GM18520 (cell line): ENCODE measurements around the gene NDEL1.

Experiments used
- ATAC-seq: cut with Tn5 transposase; IDR thresholded peaks from one replicate; pipeline ENCODE4 v1.9.1; 2021; ENCODE audit not compliant: unreplicated experiment

NDEL1 gene

DNA sequence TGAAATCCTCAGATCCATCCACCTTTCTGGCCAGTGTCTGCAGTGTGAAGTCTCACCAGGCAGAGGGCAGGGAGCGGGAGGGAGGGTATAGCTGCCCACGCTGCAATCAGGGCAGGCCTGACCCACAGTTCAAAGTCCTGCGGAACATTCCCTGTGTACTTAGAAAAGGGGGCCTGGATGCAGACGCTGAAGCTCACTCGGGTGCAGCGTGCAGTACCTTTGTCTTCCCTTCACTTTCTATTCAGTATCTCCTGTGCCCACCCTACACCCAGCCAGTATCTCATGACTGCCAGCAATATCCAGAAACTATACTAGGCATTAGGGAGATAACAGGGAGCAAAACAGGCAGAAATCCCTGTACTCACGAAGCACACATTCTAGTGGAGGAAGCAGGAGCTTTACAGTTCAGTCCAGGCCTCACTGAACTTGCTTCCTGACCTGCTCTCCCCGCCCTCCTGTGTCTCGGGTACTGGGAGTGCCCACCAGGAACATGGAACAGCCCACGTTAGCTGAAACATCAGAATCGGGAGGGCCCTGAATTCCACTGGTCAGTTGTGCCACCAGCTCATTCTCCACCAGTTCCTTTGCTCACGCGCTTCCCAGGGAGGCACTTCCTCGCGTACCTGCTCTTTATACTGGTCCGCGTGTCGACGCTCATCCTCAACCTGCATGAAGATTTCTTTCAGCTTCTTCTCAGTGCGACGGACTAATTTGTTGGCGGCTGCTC lies 42.2 kb downstream of the NDEL1 start:
- ATAC-seq, result no peak

DNA sequence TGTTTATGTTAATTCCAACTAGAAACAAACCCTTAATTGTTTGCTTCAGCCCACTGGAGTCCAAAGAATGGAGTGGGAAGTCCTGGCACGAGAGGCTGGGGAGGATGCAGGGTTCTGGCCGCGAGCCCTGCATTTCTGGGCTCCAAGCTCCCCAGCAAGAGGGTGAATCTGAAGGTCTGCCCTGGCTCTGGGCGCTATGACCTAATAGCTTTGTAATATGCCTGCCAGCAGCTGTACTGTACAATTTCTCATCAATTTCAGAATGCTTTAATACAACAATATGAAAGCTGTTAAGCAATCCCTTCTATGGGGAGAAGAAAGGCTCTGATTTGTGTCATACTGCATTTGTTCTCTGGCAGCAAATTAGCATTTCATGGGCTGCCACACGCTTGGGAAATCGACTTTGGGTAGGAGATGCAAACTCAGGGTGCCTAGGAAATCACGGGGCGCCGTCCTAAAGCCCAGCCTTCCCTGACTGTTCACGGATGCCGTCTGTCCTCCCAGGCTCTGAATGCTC lies 43.8 kb downstream of the NDEL1 start:
- no peak for ATAC-seq

DNA sequence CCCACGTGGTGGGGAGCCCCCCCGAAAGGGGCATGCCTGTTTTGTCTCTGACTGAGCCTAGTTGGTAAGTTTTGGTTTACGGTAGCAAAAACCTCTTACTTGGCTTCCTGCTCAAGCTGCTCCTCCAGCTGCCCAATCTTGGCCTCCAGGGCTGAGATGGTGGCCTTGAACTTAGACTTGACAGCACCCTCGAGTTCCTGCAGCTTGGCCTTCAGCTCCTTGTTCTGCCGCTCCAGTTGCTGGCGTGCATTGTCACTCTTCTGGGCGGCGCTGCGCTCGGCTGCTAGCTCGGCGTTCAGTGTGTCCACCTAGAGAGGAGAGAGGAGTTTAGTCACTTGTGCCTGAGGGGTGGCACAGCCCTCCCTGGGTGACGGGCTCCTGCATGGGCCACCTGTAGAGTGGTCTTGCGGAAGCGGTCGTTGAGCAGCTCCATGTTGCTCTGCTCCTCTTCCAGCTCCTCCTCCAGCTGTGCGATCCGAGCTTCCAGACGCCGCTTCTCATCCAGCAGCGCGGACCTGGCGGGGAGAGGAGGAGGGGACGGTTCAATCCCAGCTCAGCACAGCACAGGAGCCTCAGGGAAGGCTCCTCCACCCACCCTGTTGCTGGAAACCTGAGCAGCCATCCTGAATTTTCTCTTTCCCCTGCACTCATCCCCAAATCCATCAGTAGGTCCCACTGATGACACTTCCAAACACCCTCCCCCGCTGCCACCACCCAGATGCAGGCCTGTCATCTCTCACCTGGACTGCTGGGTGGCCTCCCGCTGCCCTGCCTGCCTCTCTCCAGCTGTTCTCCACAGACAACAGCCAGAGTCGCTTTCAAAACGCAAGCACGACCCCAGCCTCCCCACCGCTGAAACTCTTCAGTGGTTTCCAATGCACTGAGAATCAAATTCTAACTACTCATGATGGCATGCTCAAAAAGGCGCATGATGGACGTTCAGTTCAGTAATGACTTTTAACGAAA lies 44.6 kb downstream of the NDEL1 start:
- no peak for ATAC-seq

DNA sequence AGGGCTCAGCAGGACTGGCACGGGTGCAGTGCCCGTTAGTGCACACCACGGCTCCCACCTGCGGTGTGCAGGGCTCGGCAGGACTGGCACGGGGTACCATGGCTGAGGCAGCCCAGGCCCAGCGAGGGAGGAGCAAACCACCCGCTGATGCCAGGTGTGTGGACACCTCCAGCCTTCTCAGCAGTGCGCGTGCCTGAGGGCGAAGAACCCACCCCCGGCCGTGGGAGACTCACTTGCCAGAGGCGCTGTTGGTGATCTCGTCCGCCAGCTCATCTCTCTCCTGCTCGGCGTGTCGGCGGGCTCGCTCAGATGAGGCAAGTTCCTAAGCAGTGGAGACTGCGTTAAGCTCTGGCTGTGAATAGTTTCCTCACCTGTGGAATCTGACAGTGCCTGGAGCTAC lies 45.4 kb downstream of the NDEL1 start:
- no peak for ATAC-seq

DNA sequence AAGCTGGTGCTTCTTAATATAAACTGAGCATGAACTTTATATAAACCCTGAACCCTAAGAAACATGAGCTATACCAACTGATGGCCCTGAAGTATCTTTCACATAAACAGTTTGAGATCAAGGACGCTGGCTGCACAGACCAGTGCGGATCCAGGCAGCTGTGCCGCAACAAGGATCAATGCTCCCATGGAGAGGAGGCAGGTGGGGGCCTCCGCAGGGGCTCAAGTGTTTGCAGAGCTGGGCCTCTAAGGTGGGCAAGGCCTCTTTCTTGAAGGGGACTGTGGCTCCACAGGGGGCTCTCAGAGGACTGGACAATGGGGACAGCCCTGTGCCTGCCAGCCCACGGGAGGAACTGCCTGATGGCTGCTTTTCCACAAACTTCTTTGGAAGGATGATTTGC lies 46.0 kb downstream of the NDEL1 start:
- ATAC-seq, result no peak

DNA sequence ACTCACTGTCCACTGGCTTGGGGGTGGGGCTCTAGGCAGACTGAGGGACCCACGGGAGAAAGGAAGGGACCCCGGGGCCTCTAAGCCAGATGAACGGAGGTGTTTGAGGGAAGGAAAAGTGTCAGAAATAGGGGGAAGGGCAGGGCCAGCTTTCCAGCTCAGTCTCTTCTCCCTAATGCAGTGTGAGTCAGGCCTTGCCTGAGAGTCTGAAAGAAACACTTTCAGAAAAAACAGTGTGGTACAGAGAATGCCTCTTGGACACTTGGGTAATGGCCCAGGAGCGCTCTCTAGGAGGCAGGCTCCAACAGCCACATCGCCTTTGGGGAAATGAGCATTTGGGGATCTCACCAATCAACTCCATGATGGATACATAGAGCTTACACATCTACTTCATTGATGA lies 46.9 kb downstream of the NDEL1 start:
- ATAC-seq, result no peak

DNA sequence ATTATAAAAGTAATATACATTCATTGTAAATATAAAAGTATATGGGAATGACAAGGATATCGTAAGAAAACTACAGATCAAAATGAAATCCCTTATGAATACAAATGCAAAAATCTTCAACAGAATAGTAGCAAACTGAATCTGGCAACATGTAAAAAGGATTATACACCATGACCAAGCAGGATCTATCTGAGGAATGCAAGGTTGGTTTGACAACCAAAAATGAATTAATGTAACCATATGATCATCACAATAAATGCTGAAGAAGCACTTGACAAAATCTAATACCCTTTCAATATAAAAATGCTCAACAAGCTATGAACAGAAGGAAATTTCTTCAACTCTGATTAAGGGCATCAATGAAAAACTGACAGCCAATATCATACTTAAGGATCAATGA lies 48.8 kb downstream of the NDEL1 start:
- no peak for ATAC-seq

DNA sequence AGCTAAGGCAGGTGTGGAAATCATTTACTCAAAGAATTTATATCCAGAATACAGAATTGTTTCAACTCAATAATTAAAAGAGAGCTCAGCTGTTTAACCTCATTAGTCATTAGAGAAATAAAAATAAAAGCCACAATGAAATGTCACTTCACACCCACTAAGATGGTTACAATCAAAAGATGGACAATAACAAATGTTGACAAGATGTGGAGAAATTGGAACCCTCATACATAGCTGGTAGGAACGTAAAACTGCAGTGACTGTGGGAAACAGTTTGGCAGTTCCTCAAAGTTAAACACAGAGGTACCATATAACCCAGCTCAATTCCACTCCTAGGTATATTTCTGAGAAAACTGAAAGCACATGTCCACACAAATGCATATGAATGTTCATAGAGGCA lies 49.8 kb downstream of the NDEL1 start:
- no peak for ATAC-seq

DNA sequence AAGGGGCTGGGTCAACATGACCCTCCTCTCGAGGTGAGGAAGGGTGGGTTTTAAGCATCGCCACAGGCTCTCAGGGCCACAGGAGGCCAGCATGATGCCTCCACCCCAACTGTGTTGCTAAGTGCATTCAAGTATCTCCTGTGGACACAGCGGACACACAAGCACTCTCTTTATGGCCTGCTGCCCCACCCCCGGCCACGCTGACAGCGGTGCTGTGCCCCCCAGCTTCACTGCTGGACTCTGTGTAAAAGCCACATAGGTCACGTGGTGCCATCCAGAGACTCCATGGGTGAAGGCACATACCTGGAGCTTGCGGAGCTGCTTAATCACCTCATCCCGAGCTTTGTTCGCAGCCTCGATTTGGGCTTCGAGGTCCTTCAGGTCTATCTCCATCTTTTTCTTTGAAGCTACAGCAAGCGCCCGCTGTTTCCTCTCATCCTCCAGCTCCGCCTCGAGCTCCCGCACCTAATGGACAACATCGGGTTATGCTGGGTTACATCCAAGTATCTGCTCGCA lies 51.5 kb downstream of the NDEL1 start:
- no peak for ATAC-seq

DNA sequence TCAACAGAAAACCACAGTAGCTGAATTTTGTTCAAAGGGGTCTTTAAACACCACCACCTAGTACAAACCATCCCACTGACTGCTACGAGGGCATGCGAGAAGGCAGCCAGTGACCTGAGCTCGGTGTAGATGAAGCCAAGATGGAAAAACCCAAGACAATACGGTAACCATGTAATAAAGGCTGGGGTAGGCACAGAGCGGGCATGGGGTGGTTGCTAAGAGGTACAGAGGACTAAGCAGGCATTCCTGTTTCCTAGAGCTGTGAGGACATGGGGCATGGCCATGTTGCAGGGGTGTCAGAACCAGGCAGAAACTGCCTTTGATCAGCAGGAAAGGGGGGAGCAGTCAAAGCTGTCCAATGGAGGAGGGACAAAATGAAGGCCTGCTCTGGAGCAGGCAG lies 52.1 kb downstream of the NDEL1 start:
- no peak for ATAC-seq

DNA sequence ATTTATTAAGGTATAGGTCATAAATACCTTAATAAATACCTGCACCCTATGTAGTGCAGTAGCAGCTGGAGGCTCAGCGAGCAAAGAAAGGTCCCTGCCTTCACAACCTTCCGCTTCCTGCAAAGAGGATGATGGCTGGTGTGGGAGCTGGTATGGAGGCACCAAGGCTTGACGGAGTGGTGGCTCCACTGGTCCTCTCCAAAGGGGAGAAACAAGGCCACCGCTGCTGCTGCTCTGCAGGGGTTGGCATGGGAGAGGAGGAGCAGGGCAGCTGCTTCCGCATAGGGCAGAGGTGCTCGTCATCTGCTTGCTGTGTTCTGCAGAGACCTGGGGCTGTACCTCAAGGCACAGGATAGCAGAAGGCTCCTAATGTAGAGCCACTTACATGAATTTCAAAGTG lies 52.8 kb downstream of the NDEL1 start:
- no peak for ATAC-seq

DNA sequence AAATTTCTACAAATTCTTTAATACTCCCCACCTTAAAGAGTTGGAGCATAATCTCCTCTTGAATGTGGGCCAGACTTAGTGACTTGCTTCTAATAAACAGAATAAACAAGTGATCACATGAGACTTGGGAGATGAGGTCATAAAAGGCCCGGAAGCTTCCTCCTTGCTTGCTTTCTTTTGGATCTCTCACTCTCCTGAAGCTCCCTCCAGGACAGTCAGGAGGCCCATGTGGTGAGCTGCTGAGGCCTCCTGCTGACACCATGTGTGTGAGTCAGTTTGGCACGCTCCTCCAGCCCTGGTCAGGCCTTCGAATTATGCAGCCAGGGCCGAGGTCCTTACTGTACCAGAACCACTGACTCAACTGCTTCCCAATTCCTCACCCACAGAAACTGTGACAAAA lies 53.2 kb downstream of the NDEL1 start:
- no peak for ATAC-seq

DNA sequence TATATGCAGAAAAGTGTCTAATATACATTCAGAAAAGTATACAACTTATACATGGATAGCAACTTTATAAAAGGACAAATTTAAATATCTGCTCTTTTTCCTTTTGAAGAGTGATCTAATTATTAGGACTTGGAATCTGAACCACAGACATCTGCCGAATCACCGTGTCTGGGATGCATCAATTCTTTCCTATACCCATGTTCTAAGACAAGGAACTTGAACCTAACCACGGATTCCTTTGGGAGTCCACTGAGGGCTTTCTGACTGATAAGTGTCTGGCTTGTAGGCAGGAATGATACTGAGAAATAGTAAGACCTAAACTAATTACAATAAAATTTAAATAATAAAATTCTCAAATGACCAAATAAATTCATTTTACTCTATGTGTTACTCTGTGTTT lies 54.2 kb downstream of the NDEL1 start:
- ATAC-seq, result no peak

DNA sequence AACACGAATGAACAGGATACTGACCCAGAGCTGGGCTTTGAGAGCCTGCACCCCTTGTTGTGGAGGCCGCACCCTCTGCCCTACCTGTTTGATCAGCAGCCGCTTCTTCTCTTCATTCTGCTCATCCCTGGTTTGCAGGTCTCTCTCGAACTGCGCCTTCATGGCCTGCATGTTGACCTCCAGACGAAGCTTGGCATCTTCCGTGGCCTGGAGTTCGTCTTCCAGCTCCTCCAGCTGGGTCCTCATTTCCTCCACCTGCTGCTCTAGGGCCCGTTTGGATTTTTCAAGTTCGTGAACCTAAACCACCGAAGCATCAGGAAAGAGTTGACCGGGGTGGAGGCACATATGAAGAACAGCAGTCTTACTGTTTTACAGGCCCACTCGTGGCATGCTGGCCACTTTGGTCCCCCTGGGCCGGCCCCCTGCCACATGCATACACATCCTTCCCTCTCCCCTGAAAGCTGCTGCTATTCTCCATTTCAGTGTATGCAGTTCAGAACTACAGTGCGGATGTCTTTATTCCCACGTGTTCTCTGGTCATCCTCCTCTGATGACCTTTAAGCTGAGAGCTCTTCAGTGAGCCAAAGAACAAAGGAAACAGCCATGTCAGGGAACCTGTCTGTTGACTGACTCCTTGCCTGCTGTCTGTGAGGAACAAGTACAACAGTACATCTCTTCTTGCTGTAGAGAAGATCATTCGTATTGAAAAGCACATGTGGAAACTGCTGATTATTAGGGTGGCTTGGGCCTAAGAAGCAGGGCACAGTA lies 54.8 kb downstream of the NDEL1 start:
- no peak for ATAC-seq

DNA sequence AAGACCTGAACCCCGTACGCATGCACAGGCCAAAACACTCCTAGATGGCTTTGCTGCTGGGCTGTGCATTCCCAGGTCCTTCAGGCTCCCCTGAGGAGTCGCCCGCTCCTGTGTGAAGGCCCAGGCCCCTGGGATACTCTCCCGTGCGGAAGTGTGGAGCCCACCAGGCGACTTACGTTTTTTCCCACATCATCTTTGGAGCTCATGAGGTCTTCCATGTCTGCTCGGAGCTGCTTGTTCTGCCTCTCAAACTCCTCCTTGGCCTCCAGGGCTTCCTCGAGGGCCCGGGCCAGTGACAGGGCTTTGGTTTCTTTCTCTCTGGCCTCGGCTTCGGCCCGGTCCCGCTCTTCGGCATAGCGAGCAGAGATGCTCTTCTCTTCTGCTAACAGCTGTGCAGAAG lies 56.4 kb downstream of the NDEL1 start:
- ATAC-seq, result no peak

DNA sequence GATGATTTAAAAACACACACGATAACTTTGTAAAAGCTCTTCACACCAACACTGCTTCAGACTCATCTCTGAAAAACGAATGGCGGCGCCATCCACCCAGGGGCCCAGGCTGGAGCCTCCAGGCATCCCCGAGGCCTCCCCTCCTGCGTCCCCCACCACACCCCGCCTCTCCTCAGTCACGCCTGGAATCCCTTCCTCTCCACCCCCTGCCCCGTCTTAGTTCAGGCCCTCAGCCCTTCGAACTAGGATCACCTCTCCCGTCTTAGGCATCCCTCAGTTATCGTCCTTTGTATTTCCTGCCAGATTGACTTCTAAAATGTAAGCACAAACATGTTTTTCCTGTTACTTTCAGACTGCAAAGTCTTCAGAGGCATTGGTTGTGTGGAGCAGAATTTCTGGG lies 58.3 kb downstream of the NDEL1 start:
- ATAC-seq, result no peak

DNA sequence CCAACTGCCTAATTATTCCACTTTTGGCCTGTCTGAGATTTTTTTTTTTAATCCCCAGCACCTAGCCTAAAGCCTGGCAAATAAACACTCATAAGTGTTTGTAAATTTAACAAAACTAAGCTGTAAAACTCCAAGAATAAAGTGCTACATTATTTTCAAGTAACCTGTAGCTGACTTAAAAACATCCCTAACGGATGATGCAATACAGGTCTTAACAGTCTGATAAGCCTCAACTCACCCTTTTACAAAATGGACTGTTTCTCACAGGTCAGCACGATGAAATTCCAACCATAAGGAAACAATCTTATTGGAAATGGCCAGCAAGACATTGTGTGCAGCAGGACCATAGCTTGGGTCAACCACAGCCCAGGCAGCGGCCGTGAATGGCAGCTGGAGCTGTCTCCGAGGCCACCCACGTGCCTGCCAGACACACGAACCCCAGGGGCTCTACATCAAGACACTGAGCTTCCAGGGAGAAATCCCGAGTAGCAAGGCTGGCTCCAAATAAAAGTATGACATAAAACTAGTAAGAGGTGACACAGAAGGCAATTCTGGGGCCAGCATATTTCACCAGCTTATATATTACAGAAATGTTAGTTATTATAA lies 58.9 kb downstream of the NDEL1 start:
- no peak for ATAC-seq

DNA sequence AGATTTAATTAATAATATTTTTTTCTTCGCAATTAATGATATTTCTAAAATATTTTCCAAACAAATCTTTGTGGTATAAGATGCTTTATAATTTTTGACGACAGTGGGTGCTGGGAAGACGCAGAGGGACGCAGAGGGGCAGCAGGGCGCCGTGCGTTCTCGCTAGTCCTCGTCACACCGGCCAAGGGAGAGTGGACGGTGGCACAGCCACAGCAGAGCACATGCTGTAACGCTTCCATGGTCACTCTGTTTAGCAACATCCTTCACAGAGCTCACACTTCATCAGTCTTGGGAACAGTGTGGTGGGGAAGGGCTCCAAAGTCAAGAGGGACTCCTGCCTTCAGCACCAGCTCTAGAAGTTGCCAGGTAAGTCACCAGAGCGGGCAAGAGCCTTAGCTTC lies 60.4 kb downstream of the NDEL1 start:
- ATAC-seq, result no peak

DNA sequence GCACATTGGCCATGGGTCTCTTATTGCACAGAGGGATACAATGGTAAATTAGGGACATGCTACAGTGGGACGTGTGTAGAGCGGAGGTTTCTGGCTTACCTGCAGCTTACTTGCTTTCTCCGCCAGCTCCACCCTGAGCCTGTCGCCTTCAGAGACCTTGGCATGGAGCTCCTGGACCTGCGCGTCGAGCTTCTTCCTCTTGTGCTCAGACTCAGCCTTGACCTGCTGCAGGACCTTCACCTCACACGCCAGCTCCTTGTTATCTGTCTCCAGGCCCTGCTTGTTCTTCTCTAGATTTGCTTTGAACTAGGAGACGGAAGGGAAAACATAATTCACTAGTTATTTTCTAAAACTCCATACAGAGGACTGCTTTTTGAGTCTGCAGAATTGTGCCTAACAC lies 63.5 kb downstream of the NDEL1 start:
- no peak for ATAC-seq

DNA sequence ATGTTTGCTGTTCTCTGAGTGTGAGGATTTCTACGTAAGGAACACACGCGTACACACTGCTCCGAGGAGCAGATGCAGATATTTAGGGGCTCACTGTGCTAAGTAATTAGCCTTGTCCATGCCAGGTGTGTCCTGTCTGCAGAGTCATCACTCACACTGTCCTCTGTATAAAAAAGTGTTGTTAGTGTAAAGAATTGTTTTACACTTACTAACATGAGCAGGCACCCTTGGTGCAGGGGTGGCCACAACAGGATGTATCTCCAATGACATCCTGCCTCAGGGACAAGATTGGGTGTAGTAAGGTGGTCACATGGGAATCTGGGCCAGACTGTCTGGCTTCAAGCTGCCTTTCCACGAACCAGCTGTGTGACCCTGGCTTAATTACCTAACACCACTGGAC lies 63.9 kb downstream of the NDEL1 start:
- ATAC-seq, result no peak

DNA sequence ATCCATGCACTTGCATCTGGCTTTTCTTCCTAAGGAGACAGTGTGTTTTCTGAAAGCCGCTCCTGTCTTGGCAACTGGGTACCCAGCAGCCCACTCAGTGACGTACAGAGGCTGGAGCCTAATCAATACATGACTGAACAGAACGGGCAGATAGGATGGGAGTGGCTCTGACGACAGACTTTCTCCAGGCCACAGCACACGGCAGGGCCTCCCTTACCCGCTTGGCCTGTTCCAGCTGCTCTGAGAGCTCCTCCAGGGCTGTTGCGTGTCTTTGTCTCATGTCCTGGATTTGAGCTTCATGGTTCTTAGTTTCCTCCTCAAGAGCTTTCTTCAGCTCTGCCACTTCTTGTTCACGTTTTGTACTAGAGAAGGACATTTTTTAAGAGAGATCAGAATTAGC lies 64.9 kb downstream of the NDEL1 start:
- no peak for ATAC-seq
